BJ (cell line): ENCODE data around the gene ACTG1. TPM values are rescaled to one million over a fixed set of nuclear protein-coding genes. Genes with fewer than 3 reads are reported as not detected.

ENCODE experiments used
- CTCF ChIA-PET: fragments of 350-600 bp; formaldehyde crosslinking; extraction: SDS; loops from one replicate; lab custom pipeline; 2021; ENCODE audit warnings: antibody characterized with exemption, inconsistent platforms; lab: Yijun Ruan, JAX
- POLR2A ChIA-PET: fragments of 300-600 bp; sonication (Branson Sonifier 250); formaldehyde crosslinking; extraction: SDS; loops from one replicate; lab custom pipeline; 2021; ENCODE audit warnings: antibody characterized with exemption; lab: Charles Lee
- DNase-seq: peaks from one replicate; pipeline ENCODE4 v3.0.0-alpha.2; 2011; ENCODE audit warnings: low read depth
- H3K27me3 ChIP-seq: 2 replicates; pipeline ENCODE4 v1.6.0; 2011; ENCODE audit warnings: low read length; ENCODE audit not compliant: control insufficient read depth, insufficient read depth
- H3K36me3 ChIP-seq: 2 replicates; pipeline ENCODE4 v1.5.1; 2011; ENCODE audit warnings: low read length; ENCODE audit not compliant: control insufficient read depth, insufficient read depth
- H3K4me3 ChIP-seq: 2 replicates; pipeline ENCODE4 v1.5.1; 2011; ENCODE audit warnings: low read depth, mild to moderate bottlenecking, control low read depth, low read length
- polyA plus RNA-seq: library from polyadenylated mRNA; depleted of rRNA; stranded (reverse); fragments of >200 nt; gene quantifications from 2 replicates; pipeline ENCODE4 v1.2.3, GENCODE V29; 2011
- TF ChIP-seq, protein P1 (sequence below): IDR thresholded peaks from 2 replicates; pipeline ENCODE4 v1.5.1; 2011; ENCODE audit warnings: low read depth, mild to moderate bottlenecking, control low read depth, inconsistent platforms, low read length, moderate library complexity; ENCODE audit not compliant: insufficient read depth

ACTG1 gene
- polyA plus RNA-seq, 1 experiment, result 3,774 TPM

DNA sequence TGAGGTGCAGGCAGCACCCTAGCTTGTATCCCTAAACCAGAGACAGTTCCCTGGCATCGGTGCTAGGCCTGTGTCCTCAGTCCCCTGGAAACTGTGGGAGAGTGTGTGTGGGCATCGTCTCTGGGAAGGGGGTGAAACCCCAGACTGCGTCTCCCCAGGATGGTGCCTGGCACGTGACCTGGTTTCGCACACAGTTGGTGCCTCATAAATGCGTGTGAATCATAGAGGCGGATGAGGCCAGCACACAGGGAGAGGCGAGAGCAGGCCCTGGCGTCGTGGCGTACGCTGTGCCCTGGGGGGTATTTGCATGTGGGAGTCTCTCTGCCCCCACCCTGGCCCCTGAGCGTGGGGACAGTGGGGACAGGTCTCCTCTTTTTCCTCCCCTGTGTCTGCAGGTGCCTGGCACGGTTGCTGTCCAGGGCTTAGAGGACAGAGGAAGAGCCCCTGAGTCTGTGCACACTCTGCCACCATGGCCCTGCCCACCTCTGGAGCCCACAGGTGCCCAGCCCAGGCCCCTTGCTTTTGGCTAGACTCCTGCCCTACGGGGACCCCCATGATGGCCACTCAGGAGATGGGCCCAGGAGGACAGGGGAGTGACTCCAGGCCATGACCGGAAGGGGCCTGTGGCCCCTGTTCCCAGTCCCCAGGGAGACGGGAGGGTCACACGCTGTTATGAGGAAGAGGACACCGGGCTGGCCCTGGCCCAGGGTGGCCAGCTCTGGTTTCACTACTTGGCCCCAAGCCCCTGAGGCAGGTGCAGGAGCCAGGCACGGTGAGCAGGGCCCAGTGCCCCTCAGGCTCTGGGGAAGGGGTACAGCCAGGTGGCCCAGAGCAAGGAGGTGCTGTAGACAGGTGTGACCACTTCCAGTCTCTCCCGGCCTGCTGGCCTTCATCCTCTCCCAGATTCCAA, 14.3 kb upstream of the ACTG1 start:
- CTCF ChIA-PET, result interaction anchor here (1.0 to 1.7 kb wide), 3 partner anchors 8 to 75 kb away, joined by 3 to 5 read pairs (median 3); no protein-coding TSS in a partner anchor
- POLR2A ChIA-PET, result no interaction called here
- Histone ChIP-seq H3K27me3 (no peaks in the 10 kb centered on the region), H3K4me3 (no peak overlapping the region), H3K36me3 (no peaks in the 10 kb centered on the region)
- TF ChIP-seq, protein P1, sequence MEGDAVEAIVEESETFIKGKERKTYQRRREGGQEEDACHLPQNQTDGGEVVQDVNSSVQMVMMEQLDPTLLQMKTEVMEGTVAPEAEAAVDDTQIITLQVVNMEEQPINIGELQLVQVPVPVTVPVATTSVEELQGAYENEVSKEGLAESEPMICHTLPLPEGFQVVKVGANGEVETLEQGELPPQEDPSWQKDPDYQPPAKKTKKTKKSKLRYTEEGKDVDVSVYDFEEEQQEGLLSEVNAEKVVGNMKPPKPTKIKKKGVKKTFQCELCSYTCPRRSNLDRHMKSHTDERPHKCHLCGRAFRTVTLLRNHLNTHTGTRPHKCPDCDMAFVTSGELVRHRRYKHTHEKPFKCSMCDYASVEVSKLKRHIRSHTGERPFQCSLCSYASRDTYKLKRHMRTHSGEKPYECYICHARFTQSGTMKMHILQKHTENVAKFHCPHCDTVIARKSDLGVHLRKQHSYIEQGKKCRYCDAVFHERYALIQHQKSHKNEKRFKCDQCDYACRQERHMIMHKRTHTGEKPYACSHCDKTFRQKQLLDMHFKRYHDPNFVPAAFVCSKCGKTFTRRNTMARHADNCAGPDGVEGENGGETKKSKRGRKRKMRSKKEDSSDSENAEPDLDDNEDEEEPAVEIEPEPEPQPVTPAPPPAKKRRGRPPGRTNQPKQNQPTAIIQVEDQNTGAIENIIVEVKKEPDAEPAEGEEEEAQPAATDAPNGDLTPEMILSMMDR, result no peak
- no peak for DNase-seq

DNA sequence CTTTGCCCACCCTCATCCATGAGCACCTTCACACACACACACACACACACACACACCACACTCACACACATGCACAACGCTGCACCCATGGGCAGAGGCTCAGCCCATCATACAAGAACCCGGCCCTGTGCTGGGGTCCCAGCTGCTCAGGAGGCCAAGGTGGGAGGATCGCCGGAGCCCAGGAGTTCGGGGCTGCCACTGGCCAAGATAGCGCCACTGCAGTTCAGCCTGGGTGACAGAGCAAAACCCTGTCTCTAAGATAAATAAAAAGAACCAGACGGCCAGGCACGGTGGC, 12.2 kb upstream of the ACTG1 start:
- Histone ChIP-seq H3K4me3 (no peak overlapping the region), H3K36me3 (no peaks in the 10 kb centered on the region), H3K27me3 (no peaks in the 10 kb centered on the region)
- CTCF ChIA-PET, result interaction anchor here (1.7 kb wide), 1 partner anchor 19 kb away, joined by 5 read pairs; no protein-coding TSS in a partner anchor
- TF ChIP-seq, protein P1, result no peak
- no peak for DNase-seq
- POLR2A ChIA-PET, result no interaction called here

DNA sequence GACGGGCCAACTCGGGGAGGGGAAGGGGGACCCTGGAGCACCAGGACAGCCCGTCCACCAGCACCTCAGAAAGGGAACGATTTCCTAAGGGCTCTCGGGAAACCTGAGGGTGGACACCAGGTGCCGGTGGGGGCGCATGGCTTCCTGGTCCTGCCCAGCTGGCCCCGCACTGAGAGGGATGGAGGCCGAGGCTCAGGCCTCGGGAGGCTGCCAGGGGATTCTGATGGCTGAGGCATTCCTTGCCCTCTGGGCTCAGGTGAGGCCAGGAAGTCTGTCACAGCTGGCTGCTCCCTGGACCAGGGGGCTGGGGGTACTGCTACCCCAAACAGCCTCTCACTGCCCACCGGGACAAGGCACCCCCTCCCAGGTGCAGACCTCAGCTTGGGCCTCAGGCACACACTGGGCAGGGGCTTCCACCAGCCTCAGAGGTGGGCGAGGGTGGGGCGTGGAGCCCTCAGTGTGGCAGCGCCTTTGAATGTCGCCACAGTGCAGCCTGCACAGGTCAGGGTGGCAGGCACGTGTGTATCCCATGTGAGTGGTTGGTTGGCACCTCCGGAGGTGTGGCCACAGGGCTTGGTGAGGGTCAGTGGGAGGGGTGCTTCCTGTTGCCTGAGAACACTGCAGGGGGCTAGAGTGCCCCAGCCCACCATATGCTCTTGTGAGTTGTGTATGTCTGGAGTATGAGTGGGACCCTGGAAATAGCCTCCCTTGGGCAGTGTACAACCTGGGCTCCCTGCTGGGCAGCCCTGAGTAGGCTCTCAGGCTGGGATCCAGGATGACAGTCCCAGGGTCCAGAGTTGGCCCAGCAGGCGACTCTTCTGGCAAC, 11.7 kb upstream of the ACTG1 start:
- DNase-seq, result no peak
- POLR2A ChIA-PET, result no interaction called here
- TF ChIP-seq, protein P1, result no peak
- H3K27me3 ChIP-seq, result no peaks in the 10 kb centered on the region
- H3K4me3 ChIP-seq, result no peak overlapping the region
- no peaks in the 10 kb centered on the region for H3K36me3 ChIP-seq
- CTCF ChIA-PET, result no interaction called here

DNA sequence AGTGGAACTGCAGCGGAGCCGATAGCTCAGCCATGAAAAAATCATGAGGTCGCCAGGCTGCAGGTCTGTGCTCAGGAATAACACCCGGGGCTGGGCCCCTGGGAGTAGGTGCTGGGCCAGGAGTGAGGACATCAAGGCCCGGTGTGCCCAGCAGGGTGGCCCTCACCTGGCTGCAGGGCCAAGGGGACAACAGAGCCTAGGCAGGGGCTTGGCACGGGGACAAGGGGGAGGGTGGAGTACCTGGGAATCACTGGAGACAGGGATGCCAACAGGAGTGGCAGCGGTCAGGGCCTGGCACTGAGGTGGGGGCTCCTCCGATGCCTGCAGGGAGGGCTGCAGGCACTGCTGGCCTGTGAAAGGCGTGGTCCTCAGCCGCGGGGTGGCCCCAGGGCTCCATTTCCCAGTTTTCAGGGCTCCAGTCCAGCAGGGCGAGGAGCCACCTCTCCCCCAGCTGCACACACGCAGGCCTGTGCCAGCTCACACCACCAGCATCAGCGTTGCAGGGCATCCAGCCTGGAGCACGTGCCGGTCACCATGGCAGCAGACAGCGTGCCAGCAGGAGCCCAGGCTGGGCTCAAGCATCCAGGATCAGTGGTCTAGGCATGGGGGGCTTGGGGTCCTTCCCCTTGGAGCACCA, 10.9 kb upstream of the ACTG1 start:
- Histone ChIP-seq H3K36me3 (no peaks in the 10 kb centered on the region), H3K27me3 (no peaks in the 10 kb centered on the region), H3K4me3 (no peak overlapping the region)
- POLR2A ChIA-PET, result interaction anchor here (0.6 kb wide), 1 partner anchor 128 kb away, joined by 3 read pairs; the partner anchor contains the start of gene BAHCC1
- TF ChIP-seq, protein P1, result no peak
- CTCF ChIA-PET, result interaction anchor here (2.3 kb wide), 1 partner anchor 78 kb away, joined by 6 read pairs; no protein-coding TSS in a partner anchor
- DNase-seq, result no peak
